SU-DHL-6 (cell line): ENCODE results near the gene RGS16.

Experiments used
- H2AFZ ChIP-seq: fragments of 200-600 bp; sonication (generic); 2 replicates; pipeline ENCODE4 v1.6.1; 2014; ENCODE audit warnings: low read depth, mild to moderate bottlenecking, moderate library complexity, mixed read lengths, antibody characterized with exemption, low read length; ENCODE audit not compliant: severe bottlenecking
- H3F3A ChIP-seq: fragments of 200-600 bp; shearing (Covaris generic); 2 replicates; pipeline ENCODE4 v1.6.0; 2016; ENCODE audit warnings: antibody characterized with exemption, mild to moderate bottlenecking; ENCODE audit not compliant: insufficient read depth
- H3K27ac ChIP-seq: fragments of 200-600 bp; sonication (generic); 2 replicates; pipeline ENCODE4 v1.5.1; 2016; ENCODE audit warnings: low read depth, mild to moderate bottlenecking, low read length, moderate library complexity, mixed read lengths
- H3K27me3 ChIP-seq: fragments of 200-600 bp; sonication (generic), shearing (Covaris generic); 2 replicates; pipeline ENCODE4 v1.6.0; 2014; ENCODE audit warnings: mild to moderate bottlenecking, low read length
- H3K36me3 ChIP-seq: fragments of 200-600 bp; sonication (generic); 2 replicates; pipeline ENCODE4 v1.6.1; 2014; ENCODE audit warnings: mild to moderate bottlenecking, low read length, mixed read lengths
- H3K4me2 ChIP-seq: fragments of 300-600, 200-600 bp; shearing (Covaris generic), sonication (generic); 2 replicates; pipeline ENCODE4 v1.6.0; 2014; ENCODE audit warnings: low read length, low read depth, mild to moderate bottlenecking; ENCODE audit not compliant: poor library complexity, severe bottlenecking
- H3K4me3 ChIP-seq: fragments of 200-600 bp; sonication (generic); 2 replicates; pipeline ENCODE4 v1.5.1; 2014; ENCODE audit warnings: antibody characterized with exemption, low read length, mild to moderate bottlenecking, mixed read lengths; ENCODE audit not compliant: insufficient read depth, poor library complexity, severe bottlenecking
- H3K79me2 ChIP-seq: fragments of 200-600 bp; sonication (generic); 2 replicates; pipeline ENCODE4 v1.6.1; 2014; ENCODE audit warnings: mild to moderate bottlenecking, low read length, moderate library complexity; ENCODE audit not compliant: insufficient read depth
- H3K9ac ChIP-seq: fragments of 200-600 bp; sonication (generic); 2 replicates; pipeline ENCODE4 v1.7.0; 2014; ENCODE audit warnings: mild to moderate bottlenecking, low read length
- H3K9me2 ChIP-seq: fragments of 200-600 bp; sonication (generic); replicated peaks from 2 replicates; pipeline ENCODE4 v1.6.1; 2014; ENCODE audit warnings: low read length; ENCODE audit not compliant: insufficient read depth
- H3K9me3 ChIP-seq: fragments of 200-600 bp; sonication (generic); 2 replicates; pipeline ENCODE4 v1.6.1; 2014; ENCODE audit warnings: low read length, mixed read lengths; ENCODE audit not compliant: insufficient read depth
- H4K20me1 ChIP-seq: fragments of 200-600 bp; sonication (generic); 2 replicates; pipeline ENCODE4 v1.6.1; 2014; ENCODE audit warnings: low read depth, mild to moderate bottlenecking, antibody characterized with exemption, low read length, moderate library complexity, mixed read lengths
- CTCF ChIP-seq: fragments of 200-600 bp; sonication (generic); IDR thresholded peaks from one replicate; pipeline ENCODE4 v1.5.1; 2017; ENCODE audit warnings: antibody characterized with exemption, mild to moderate bottlenecking, low read length, moderate library complexity; ENCODE audit not compliant: insufficient read depth, poor library complexity, severe bottlenecking
- EZH2phosphoT487 ChIP-seq: fragments of 200-600 bp; sonication (generic), shearing (Covaris generic); conservative IDR thresholded peaks from 2 replicates; pipeline ENCODE4 v1.6.1; 2018; ENCODE audit warnings: mild to moderate bottlenecking, antibody characterized with exemption, low read length, moderate library complexity, mixed read lengths

RGS16 gene

GRCh38 chr1:182630586-182630985 lies 26.4 kb upstream of the RGS16 start:
- H3K9me2 ChIP-seq: no peaks in the 10 kb centered on the region
- no peak overlapping the region for H3K9ac ChIP-seq
- TF ChIP-seq EZH2phosphoT487 (no peak), CTCF (no peak)
- no peaks in the 10 kb centered on the region for H3K79me2 ChIP-seq
- no peak overlapping the region for H3K27ac ChIP-seq
- no peak overlapping the region for H3K4me3 ChIP-seq
- no peak overlapping the region for H3K4me2 ChIP-seq
- H3K9me3 ChIP-seq: no peaks in the 10 kb centered on the region
- no peaks in the 10 kb centered on the region for H3K27me3 ChIP-seq
- peaks cover 6% of the 10 kb centered on the region; the same call in 1 of the 2 replicates for H3F3A ChIP-seq
- H4K20me1 ChIP-seq: no peaks in the 10 kb centered on the region
- no peaks in the 10 kb centered on the region for H3K36me3 ChIP-seq
- H2AFZ ChIP-seq: no peak overlapping the region

GRCh38 chr1:182629499-182630096 lies 25.4 kb upstream of the RGS16 start:
- no peak overlapping the region for H3K4me2 ChIP-seq
- H3K9ac ChIP-seq: no peak overlapping the region
- H3K4me3 ChIP-seq: no peak overlapping the region
- TF ChIP-seq CTCF (no peak), EZH2phosphoT487 (no peak)
- peaks cover 6% of the 10 kb centered on the region; the same call in 1 of the 2 replicates for H3F3A ChIP-seq
- no peaks in the 10 kb centered on the region for H3K79me2 ChIP-seq
- no peaks in the 10 kb centered on the region for H3K9me3 ChIP-seq
- H2AFZ ChIP-seq: no peak overlapping the region
- no peak overlapping the region for H3K27ac ChIP-seq
- H3K27me3 ChIP-seq: no peaks in the 10 kb centered on the region
- H3K9me2 ChIP-seq: no peaks in the 10 kb centered on the region
- H4K20me1 ChIP-seq: no peaks in the 10 kb centered on the region
- no peaks in the 10 kb centered on the region for H3K36me3 ChIP-seq

GRCh38 chr1:182629080-182629479 lies 24.9 kb upstream of the RGS16 start:
- Histone ChIP-seq H3K4me2 (no peak overlapping the region), H3K9ac (no peak overlapping the region), H3K27me3 (no peaks in the 10 kb centered on the region), H3K27ac (no peak overlapping the region), H2AFZ (no peak overlapping the region), H3K4me3 (no peak overlapping the region), H3K36me3 (no peaks in the 10 kb centered on the region), H3F3A (peaks cover 6% of the 10 kb centered on the region; the same call in 1 of the 2 replicates), H3K9me2 (no peaks in the 10 kb centered on the region), H4K20me1 (no peaks in the 10 kb centered on the region), H3K79me2 (no peaks in the 10 kb centered on the region), H3K9me3 (no peaks in the 10 kb centered on the region)
- no peak for TF ChIP-seq EZH2phosphoT487
- no peak for TF ChIP-seq CTCF
